Measurements from ENCODE around the gene SRRM3.
"Not testable (repeated sequence)": the region's sequence is repeated elsewhere in the genome, so short reads cannot be mapped to it uniquely, and the experiment has no call there.

The SRRM3 gene

GRCh38 chr7:76185187-76185896 lies 16.4 kb upstream of the SRRM3 start:
- in situ Hi-C loops (cut with MboI; ENCODE audit: low pct_unique_long_range_greater_than_20kb, low sequenced_read_pairs): no loop called here

GRCh38 chr7:76187272-76187671 lies 14.4 kb upstream of the SRRM3 start:
- in situ Hi-C loops (cut with MboI; ENCODE audit: low pct_unique_long_range_greater_than_20kb, low sequenced_read_pairs): no loop called here
- no peak for DNase-seq

More at GRCh38 chr7:76185187-76185896, 16.4 kb upstream of the SRRM3 start:
- DNase-seq: no peak

- no peak for DNase-seq
- in situ Hi-C loops (cut with MboI; ENCODE audit: low pct_unique_long_range_greater_than_20kb, low sequenced_read_pairs): no loop called here
Measured at GRCh38 chr7:76189276-76189675, 12.4 kb upstream of the SRRM3 start.

GRCh38 chr7:76191783-76192240 lies 9.9 kb upstream of the SRRM3 start:
- in situ Hi-C loops (cut with MboI; ENCODE audit: low pct_unique_long_range_greater_than_20kb, low sequenced_read_pairs): no loop called here
- peak; percentile 53 for DNase-seq

- in situ Hi-C loops (cut with MboI; ENCODE audit: low pct_unique_long_range_greater_than_20kb, low sequenced_read_pairs): no loop called here
- no peak for DNase-seq
Measured at GRCh38 chr7:76193466-76193865, 8.2 kb upstream of the SRRM3 start.

- DNase-seq: no peak
- in situ Hi-C loops (cut with MboI; ENCODE audit: low pct_unique_long_range_greater_than_20kb, low sequenced_read_pairs): no loop called here
Measured at GRCh38 chr7:76193883-76194282, 7.8 kb upstream of the SRRM3 start.

GRCh38 chr7:76196786-76197185 lies 4.9 kb upstream of the SRRM3 start:
- in situ Hi-C loops (cut with MboI; ENCODE audit: low pct_unique_long_range_greater_than_20kb, low sequenced_read_pairs): no loop called here
- no peak for DNase-seq

- no peak for DNase-seq
- in situ Hi-C loops (cut with MboI; ENCODE audit: low pct_unique_long_range_greater_than_20kb, low sequenced_read_pairs): no loop called here
Measured at GRCh38 chr7:76198202-76198601, 3.5 kb upstream of the SRRM3 start.

GRCh38 chr7:76202666-76203030 lies 952 bp downstream of the SRRM3 start:
- no peak for DNase-seq
- in situ Hi-C loops (cut with MboI; ENCODE audit: low pct_unique_long_range_greater_than_20kb, low sequenced_read_pairs): no loop called here

GRCh38 chr7:76204147-76204546 lies 2.5 kb downstream of the SRRM3 start:
- in situ Hi-C loops (cut with MboI; ENCODE audit: low pct_unique_long_range_greater_than_20kb, low sequenced_read_pairs): no loop called here
- no peak for DNase-seq

- no peak for DNase-seq
- in situ Hi-C loops (cut with MboI; ENCODE audit: low pct_unique_long_range_greater_than_20kb, low sequenced_read_pairs): no loop called here
Measured at GRCh38 chr7:76206633-76207032, 4.9 kb downstream of the SRRM3 start.

- DNase-seq: no peak
- in situ Hi-C loops (cut with MboI; ENCODE audit: low pct_unique_long_range_greater_than_20kb, low sequenced_read_pairs): no loop called here
Measured at GRCh38 chr7:76209310-76209709, 7.6 kb downstream of the SRRM3 start.

- no peak for DNase-seq
- in situ Hi-C loops (cut with MboI; ENCODE audit: low pct_unique_long_range_greater_than_20kb, low sequenced_read_pairs): no loop called here
Measured at GRCh38 chr7:76211216-76211615, 9.5 kb downstream of the SRRM3 start.

GRCh38 chr7:76215349-76215748 lies 13.7 kb downstream of the SRRM3 start:
- DNase-seq; in situ Hi-C loops (cut with MboI; ENCODE audit: low pct_unique_long_range_greater_than_20kb, low sequenced_read_pairs): not testable (repeated sequence)

- no peak for DNase-seq
- in situ Hi-C loops (cut with MboI; ENCODE audit: low pct_unique_long_range_greater_than_20kb, low sequenced_read_pairs): no loop called here
Measured at GRCh38 chr7:76216381-76217082, 14.8 kb downstream of the SRRM3 start.

- in situ Hi-C loops (cut with MboI; ENCODE audit: low pct_unique_long_range_greater_than_20kb, low sequenced_read_pairs): no loop called here
- DNase-seq: no peak
Measured at GRCh38 chr7:76217942-76218566, 16.4 kb downstream of the SRRM3 start.

GRCh38 chr7:76220185-76221057 lies 18.7 kb downstream of the SRRM3 start:
- peak; percentile 35 for DNase-seq
- in situ Hi-C loops (cut with MboI; ENCODE audit: low pct_unique_long_range_greater_than_20kb, low sequenced_read_pairs): no loop called here

- in situ Hi-C loops (cut with MboI; ENCODE audit: low pct_unique_long_range_greater_than_20kb, low sequenced_read_pairs): no loop called here
- DNase-seq: no peak
Measured at GRCh38 chr7:76222333-76222732, 20.6 kb downstream of the SRRM3 start.

GRCh38 chr7:76222839-76223238 lies 21.1 kb downstream of the SRRM3 start:
- in situ Hi-C loops (cut with MboI; ENCODE audit: low pct_unique_long_range_greater_than_20kb, low sequenced_read_pairs): no loop called here
- no peak for DNase-seq
